Epithelial cell of esophagus (primary cell): ENCODE data around the gene RTN4RL1.

Source experiments
- DNase-seq: peaks from one replicate; pipeline ENCODE4 v3.0.0; 2010; ENCODE audit warnings: low read depth
- H3K4me3 ChIP-seq: 2 replicates; pipeline ENCODE4 v1.5.1; 2011; ENCODE audit warnings: mild to moderate bottlenecking, low read length, control low read depth
- TF ChIP-seq, protein P1 (sequence below): IDR thresholded peaks from 2 replicates; pipeline ENCODE4 v1.5.1; 2011; ENCODE audit warnings: low read depth, mild to moderate bottlenecking, low read length, control low read depth, inconsistent platforms; ENCODE audit not compliant: insufficient read depth; ENCODE audit errors: missing control alignments

The RTN4RL1 gene

DNA sequence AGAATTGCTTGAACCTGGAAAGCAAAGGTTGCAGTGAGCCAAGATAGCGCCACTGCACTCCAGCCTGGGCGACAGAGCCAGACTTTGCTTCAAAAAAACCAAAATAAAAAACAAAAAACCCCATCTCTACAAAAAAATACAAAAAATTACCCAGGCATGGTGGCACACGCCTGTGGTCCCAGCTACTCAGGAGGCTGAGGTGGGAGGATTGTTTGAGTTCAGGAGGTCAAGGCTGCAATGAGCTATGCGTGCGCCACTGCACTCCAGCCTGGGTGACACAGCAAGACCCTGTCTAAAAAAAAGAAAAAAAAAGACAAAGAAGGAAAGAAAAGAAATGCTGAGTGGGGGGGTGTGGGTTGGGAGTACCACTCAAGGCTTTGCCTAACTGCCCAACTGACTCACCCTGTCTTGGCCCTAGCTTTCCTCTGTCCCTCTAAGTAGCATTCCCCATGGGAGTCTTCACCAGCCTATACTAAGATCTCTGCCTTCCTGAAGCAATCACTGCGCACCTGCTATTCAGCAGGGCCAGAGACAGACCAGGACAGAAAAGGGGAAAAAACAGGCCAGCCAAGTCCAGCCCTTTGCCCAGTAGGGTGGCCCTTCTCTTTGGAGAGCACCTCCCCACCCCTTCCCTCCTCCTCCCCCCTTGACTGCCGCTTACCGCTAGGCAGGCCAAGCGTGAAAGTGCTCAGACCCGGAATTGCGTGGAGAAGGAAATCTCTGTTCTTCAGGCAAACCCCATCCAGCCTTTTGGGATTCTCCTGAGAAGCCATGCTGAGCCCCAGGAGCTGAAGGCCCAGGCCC lies 45.8 kb downstream of the RTN4RL1 start:
- TF ChIP-seq, protein P1, sequence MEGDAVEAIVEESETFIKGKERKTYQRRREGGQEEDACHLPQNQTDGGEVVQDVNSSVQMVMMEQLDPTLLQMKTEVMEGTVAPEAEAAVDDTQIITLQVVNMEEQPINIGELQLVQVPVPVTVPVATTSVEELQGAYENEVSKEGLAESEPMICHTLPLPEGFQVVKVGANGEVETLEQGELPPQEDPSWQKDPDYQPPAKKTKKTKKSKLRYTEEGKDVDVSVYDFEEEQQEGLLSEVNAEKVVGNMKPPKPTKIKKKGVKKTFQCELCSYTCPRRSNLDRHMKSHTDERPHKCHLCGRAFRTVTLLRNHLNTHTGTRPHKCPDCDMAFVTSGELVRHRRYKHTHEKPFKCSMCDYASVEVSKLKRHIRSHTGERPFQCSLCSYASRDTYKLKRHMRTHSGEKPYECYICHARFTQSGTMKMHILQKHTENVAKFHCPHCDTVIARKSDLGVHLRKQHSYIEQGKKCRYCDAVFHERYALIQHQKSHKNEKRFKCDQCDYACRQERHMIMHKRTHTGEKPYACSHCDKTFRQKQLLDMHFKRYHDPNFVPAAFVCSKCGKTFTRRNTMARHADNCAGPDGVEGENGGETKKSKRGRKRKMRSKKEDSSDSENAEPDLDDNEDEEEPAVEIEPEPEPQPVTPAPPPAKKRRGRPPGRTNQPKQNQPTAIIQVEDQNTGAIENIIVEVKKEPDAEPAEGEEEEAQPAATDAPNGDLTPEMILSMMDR = no peak
- no peak overlapping the region for H3K4me3 ChIP-seq
- DNase-seq = no peak

GRCh38 chr17:1978396-1978949 lies 46.7 kb downstream of the RTN4RL1 start:
- no peak for DNase-seq
- TF ChIP-seq, protein P1 = no peak
- H3K4me3 ChIP-seq = no peak overlapping the region

DNA sequence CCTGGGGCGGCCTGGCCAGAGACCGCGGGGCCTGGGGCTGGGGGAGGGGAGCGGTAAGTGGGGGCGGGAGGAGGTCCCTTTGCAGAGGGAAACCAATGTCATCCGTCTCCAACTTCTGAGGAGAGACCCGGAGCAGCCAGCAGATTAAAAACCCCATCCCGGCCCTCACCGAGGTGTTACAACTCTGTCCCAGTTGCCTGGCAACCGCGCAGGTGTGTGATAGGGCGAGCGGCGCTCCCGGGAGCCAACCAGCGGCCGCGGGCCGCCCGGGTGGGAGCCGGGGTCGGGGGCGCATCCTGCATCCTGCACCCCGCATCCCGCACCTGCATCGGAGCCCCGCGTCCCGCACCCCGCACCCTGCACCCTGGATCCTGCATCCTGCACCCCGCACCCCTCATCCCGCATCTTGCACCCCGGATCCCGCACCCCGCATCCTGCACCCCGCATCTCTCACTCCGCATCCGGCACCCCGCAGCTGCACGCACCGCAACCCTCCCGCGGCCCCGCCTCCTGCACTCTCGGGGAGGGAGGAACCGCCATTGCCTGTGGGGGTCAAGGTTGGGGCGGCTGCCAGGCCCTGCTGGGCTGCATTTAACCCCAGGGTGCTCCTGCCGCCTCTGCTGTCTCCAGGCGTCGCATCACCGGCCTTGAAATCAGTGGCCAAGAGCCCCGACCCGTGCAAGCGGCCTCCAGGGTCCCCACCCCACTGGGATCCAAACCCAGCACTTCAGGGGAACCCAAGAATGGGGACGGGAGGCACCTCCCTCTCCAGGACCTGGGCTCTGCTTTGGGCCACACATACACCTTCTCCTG lies 47.3 kb downstream of the RTN4RL1 start:
- TF ChIP-seq, protein P1 = no peak

DNA sequence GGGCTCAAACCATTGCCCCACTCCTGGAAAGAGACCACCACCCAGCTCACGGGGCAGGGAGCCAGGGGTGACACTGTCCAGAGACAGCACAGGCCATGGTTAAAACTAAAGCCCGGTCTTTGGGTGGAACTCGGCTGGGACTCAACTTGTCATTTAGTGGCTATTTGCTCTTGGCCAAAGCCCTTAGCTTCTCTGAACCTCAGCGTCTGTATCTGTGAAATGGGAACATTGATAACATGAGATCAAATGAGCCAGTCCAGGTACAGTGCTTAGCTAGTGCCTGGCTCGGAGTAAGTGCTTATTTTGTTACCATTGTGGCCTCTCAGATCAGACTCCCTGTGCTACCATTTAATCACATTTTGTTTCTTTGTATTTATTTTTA lies 48.5 kb downstream of the RTN4RL1 start:
- H3K4me3 ChIP-seq = no peak overlapping the region
- TF ChIP-seq, protein P1 = no peak
- DNase-seq = no peak

More for the DNA sequence above, 47.3 kb downstream of the RTN4RL1 start:
- no peak for DNase-seq
- no peak overlapping the region for H3K4me3 ChIP-seq

DNA sequence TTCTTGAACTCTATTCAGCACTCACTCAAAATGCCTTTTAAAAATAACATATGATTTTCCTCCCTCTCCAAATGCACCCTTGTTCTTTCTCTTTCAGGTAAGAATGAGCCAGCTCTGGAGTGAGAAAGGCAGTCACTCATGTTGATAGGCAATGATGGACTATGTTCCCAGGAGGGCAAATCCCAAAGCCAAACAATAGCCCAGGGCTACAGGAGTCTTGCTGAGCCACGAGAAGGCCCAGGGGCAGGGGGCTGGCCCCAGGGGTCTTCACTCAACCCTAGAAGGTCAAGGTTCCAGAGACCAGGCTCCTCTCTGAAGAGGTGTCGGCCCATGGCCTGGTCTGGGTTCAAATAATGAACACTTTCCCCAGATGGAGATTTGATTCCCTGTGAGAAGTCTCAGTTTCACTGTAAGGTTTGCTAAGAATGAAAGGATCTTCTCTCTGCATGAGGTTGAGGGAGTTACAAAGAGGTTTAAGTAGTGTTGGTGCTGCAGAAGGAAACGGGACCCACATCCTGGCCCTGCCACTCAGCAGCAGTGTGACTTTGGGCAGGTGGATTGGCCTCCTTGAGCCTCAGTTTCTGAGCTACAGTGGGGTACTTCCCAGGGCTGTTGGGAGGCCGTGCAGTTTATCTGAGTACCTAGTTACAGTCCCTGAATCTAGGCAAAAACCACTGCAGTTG lies 49.0 kb downstream of the RTN4RL1 start:
- DNase-seq = no peak
- H3K4me3 ChIP-seq = no peak overlapping the region
- TF ChIP-seq, protein P1 = no peak

DNA sequence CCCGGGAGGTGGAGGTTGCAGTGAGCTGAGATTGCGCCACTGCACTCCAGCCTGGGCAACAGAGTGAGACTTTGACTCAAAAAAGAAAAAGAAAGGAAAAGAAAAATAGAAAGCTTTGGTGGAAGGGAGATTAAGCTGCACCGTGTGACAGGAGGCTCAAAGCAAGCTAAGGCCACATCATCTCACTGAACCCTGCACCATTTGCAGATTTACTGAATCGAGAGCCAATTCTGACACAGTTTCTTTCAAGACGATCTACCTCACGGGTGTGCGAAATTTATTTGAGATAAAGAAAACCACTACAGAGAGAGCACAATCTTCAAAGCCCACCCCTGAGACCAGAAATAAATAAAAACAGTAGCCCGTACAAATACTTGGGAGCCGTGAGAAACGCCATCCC lies 49.6 kb downstream of the RTN4RL1 start:
- H3K4me3 ChIP-seq = no peak overlapping the region
- no peak for DNase-seq
- TF ChIP-seq, protein P1 = no peak
